Measurements from ENCODE around the gene ADAT3.

The ADAT3 gene

DNA sequence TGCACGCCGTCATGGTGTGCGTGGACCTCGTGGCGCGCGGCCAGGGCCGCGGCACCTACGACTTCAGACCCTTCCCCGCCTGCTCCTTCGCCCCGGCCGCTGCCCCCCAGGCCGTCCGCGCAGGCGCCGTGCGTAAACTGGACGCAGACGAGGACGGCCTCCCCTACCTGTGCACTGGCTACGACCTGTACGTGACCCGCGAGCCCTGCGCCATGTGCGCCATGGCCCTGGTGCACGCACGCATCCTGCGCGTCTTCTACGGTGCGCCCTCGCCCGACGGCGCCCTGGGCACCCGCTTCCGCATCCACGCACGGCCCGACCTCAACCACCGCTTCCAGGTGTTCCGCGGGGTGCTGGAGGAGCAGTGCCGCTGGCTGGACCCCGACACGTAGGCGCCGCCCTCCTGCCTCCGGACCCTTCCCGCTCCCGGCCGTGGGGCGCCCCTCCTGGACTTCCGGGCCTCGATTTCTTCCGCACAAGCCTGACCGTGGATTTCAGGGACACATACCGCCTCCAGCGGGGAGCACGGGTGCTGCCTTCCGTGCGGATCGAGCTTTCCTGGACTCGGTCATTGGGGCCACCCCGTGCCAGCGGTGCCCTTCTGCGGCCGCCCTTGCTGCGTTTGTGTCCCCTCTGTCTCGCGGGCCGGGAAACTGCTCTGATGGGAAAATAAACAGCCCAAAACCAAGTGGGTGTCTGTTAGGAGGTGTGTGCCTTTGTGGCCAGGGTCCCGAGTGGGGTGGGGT lies 7.7 kb downstream of the ADAT3 start:
- DNase-seq (ENCODE audit: low read depth in 2 of 2, low spot score in 1 of 2) = no peak

- DNase-seq (ENCODE audit: low read depth in 2 of 2, low spot score in 1 of 2) = no peak
Measured at GRCh38 chr19:1913781-1914577, 8.8 kb downstream of the ADAT3 start.

DNA sequence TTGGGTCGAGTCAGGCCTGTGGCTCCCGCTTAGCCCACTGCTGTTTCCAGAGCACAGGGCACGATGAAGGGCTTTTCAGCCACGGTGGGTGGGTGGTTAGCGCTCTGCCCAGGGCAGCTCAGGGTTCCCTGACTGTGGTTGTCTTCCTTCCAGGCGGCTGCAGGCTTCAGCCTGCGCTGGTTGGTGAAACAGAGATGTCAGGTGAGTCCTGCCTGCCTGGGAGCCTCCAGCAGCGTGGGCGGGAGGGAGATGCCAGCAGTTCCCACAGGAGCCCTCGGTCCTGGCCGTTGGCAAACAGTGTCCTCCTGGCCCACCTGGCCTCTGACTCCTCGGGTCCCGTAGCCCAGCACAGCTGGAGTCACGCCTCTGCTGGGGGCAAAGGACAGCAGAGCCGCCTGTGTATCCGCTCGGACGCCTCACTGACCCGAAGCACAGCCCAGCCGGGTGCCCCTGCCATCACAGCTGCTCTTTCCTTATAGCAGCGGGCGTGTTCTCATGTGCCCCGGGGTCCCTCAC lies 9.7 kb downstream of the ADAT3 start:
- no peak for DNase-seq (ENCODE audit: low read depth in 2 of 2, low spot score in 1 of 2)

DNA sequence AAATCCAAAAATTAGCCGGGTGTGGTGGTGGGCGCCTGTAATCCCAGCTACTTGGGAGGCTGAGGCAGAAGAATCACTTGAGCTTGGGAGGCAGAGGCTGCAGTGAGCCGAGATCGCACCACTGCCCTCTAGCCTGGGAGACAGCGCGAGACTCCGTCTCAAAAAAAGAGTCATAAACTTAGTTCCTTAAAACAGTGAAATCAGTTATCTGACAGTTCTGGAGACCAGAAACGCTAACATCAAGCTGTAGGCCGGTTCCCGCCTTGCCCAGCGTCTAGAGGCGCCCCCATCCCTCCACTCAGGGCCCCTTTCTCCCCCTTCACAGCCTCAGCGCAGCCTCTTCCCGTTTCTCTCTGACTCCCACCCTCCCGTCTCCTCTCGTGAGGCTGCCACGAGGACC lies 11.9 kb downstream of the ADAT3 start:
- DNase-seq (ENCODE audit: low read depth in 2 of 2, low spot score in 1 of 2) = no peak

- no peak for DNase-seq (ENCODE audit: low read depth in 2 of 2, low spot score in 1 of 2)
Measured at GRCh38 chr19:1917926-1918325, 12.7 kb downstream of the ADAT3 start.

- DNase-seq (ENCODE audit: low read depth in 2 of 2, low spot score in 1 of 2) = no peak
Measured at GRCh38 chr19:1918975-1919374, 13.8 kb downstream of the ADAT3 start.

- no peak for DNase-seq (ENCODE audit: low read depth in 2 of 2, low spot score in 1 of 2)
Measured at GRCh38 chr19:1920644-1921043, 15.4 kb downstream of the ADAT3 start.

GRCh38 chr19:1921326-1921725 lies 16.1 kb downstream of the ADAT3 start:
- no peak for DNase-seq (ENCODE audit: low read depth in 2 of 2, low spot score in 1 of 2)

GRCh38 chr19:1921825-1922224 lies 16.6 kb downstream of the ADAT3 start:
- no peak for DNase-seq (ENCODE audit: low read depth in 2 of 2, low spot score in 1 of 2)

DNA sequence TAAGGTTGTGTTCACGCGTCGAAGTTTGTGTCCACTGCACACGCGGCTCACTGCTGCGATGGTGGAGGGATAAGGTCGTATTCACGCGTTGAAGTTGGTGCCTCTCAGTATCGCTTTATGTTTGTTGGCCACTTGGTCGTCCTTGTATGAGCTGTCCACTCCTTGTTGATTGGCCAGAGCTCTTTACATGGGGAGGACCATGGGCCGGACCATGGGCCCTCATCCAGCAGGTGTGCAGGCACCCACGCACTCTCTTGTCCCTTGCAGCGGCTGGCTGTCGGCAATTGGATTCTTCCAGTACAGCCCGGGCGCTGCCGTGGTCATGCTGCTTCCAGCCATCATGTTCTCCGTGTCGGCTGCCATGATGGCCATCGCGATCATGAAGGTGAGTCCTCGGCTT lies 17.6 kb downstream of the ADAT3 start:
- no peak for DNase-seq (ENCODE audit: low read depth in 2 of 2, low spot score in 1 of 2)

GRCh38 chr19:1923319-1923718 lies 18.1 kb downstream of the ADAT3 start:
- DNase-seq (ENCODE audit: low read depth in 2 of 2, low spot score in 1 of 2) = no peak

- DNase-seq (ENCODE audit: low read depth in 2 of 2, low spot score in 1 of 2) = no peak
Measured at GRCh38 chr19:1924320-1924961, 19.2 kb downstream of the ADAT3 start.

DNA sequence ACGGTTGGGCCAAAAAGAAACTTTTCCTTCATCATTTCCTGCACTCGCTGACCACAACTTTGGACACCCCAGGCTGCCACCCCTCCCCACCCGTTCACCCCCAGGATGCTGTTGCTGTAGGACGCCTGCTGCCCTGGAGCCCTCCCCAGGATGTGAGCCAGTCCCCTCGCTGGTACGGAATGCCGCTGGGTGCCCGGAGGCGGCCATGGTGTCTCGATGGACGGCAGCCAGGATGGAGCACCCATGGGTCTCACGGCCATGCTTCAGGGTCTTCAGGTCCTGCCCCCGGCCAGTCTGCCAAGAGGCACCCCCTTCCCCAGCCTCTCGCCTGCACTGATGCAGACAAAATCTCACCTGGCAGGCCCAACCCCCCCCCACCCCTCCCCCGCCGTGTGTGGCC lies 20.3 kb downstream of the ADAT3 start:
- no peak for DNase-seq (ENCODE audit: low read depth in 2 of 2, low spot score in 1 of 2)

- DNase-seq (ENCODE audit: low read depth in 2 of 2, low spot score in 1 of 2) = peak; percentile 63 to 65
Measured at GRCh38 chr19:1929021-1929742, 24.0 kb downstream of the ADAT3 start.

DNA sequence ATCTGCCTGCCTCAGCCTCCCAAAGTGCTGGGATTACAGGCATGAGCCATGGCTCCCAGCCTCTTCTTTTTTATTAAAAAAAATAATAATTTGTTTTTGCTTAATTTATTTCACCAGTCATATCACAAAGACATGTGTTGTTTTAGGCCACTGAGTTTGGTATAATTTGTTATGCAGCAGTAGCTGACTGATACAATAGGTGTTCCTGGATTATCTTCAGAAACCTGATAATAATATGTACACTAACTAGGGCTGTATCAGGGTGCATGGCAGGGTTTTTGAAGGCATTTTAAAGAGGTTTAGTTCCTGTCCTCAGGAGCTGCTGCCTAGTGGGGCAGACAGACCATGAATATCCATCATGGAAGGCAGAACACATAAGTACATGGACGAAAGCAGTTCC lies 26.2 kb downstream of the ADAT3 start:
- no peak for DNase-seq (ENCODE audit: low read depth in 2 of 2, low spot score in 1 of 2)

- no peak for DNase-seq (ENCODE audit: low read depth in 2 of 2, low spot score in 1 of 2)
Measured at GRCh38 chr19:1932395-1932794, 27.2 kb downstream of the ADAT3 start.

- DNase-seq (ENCODE audit: low read depth in 2 of 2, low spot score in 1 of 2) = no peak
Measured at GRCh38 chr19:1933244-1933643, 28.0 kb downstream of the ADAT3 start.

GRCh38 chr19:1933942-1934341 lies 28.7 kb downstream of the ADAT3 start:
- no peak for DNase-seq (ENCODE audit: low read depth in 2 of 2, low spot score in 1 of 2)

DNA sequence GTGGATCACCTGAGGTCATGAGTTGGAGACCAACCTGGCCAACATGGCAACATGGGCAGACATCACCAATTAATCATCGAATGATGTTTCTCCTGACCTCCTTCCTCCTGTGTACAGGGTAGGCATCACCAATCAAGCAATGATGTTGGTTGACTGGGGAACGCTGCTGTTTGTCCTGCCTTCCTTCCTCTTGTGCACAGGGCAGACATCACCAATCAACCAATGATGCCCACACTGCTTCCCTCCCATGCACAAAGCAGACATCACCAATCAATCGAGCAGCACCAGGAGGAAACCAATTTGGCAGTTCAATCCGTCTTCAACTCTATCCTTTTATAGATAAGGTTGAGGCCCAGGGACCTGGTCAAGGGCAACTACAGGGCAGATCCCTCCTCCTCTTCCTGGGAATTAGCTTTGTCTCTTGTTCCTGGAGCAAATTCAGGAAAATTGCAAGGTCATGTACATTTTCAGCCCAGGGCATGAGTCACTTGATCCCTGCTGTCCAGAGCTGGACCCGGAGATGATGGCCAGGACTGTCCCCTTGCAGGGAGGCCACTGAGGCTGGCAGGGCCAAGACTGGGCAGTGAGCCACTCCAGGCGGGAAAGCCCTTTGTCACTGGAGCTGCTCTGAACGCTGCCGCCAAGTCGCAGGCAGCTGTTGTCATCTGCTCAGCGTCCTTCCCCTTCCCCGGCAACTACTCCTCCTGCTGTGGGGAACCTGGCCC lies 30.4 kb downstream of the ADAT3 start:
- DNase-seq (ENCODE audit: low read depth in 2 of 2, low spot score in 1 of 2) = no peak

DNA sequence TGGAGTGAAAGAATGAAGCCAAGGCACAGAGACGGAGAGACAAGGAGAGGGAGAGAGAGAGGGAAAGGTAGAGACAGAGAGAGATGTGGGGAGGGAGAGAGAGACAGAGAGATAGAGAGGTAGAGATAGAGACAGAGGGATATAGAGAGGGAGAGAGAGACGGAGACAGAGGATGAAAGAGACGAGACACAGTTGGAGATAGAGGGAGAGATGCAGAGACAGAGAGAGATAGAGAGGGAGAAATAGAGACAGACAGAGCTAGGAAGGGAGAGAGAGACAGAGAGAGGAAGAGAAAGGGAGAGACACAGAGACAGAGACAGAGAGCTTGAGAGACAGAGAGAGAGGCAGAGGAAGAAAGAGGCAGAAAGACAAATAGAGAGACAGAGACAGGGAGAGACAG lies 31.2 kb downstream of the ADAT3 start:
- DNase-seq (ENCODE audit: low read depth in 2 of 2, low spot score in 1 of 2) = no peak
